ENCODE results near the gene RNF123.

DNA sequence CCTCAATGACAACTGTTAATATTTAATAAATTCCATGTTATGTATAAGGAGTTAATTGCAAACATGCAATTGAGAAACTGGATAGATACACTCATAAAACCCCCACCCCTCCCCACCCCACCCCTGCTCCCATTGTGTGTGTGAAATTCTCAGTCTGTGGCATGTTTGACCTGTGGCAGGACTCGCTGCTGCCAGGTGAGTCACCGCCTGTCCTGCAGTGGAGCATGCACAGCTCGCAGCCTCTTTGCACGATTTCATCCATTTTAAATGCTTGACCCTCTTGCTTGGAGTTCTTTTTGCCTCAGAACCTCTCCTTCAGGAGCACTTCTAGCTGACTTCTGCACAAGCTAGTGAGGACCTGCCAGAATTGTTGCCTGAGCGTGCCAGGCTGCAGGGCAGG, 20.5 kb upstream of the RNF123 start:
- TF ChIP-seq, protein P1, sequence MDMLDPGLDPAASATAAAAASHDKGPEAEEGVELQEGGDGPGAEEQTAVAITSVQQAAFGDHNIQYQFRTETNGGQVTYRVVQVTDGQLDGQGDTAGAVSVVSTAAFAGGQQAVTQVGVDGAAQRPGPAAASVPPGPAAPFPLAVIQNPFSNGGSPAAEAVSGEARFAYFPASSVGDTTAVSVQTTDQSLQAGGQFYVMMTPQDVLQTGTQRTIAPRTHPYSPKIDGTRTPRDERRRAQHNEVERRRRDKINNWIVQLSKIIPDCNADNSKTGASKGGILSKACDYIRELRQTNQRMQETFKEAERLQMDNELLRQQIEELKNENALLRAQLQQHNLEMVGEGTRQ (IDR thresholded peaks at IDR 0.05; ENCODE audit: borderline replicate concordance, low read depth, low read length), result no peak
- TF ChIP-seq EZH2phosphoT487 (IDR thresholded peaks at IDR 0.05; ENCODE audit: borderline replicate concordance, low read depth), result no peak
- TF ChIP-seq, protein P2, sequence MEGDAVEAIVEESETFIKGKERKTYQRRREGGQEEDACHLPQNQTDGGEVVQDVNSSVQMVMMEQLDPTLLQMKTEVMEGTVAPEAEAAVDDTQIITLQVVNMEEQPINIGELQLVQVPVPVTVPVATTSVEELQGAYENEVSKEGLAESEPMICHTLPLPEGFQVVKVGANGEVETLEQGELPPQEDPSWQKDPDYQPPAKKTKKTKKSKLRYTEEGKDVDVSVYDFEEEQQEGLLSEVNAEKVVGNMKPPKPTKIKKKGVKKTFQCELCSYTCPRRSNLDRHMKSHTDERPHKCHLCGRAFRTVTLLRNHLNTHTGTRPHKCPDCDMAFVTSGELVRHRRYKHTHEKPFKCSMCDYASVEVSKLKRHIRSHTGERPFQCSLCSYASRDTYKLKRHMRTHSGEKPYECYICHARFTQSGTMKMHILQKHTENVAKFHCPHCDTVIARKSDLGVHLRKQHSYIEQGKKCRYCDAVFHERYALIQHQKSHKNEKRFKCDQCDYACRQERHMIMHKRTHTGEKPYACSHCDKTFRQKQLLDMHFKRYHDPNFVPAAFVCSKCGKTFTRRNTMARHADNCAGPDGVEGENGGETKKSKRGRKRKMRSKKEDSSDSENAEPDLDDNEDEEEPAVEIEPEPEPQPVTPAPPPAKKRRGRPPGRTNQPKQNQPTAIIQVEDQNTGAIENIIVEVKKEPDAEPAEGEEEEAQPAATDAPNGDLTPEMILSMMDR (IDR thresholded peaks at IDR 0.05), result no peak
- TF ChIP-seq POLR2AphosphoS5 (IDR thresholded peaks at IDR 0.05; ENCODE audit: low read depth, low read length), result no peak
- TF ChIP-seq, protein P3, sequence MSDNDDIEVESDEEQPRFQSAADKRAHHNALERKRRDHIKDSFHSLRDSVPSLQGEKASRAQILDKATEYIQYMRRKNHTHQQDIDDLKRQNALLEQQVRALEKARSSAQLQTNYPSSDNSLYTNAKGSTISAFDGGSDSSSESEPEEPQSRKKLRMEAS (IDR thresholded peaks at IDR 0.05; ENCODE audit: low read depth), result no peak
- no peak for TF ChIP-seq MXI1 (IDR thresholded peaks at IDR 0.05; ENCODE audit: low read depth, low read length)
- TF ChIP-seq GATA2 (CRISPR knock-in tag; IDR thresholded peaks at IDR 0.05), result no peak
- no peak for TF ChIP-seq EP300 (IDR thresholded peaks at IDR 0.05; ENCODE audit: borderline replicate concordance in 1 of 2, low read depth in 1 of 2, low read length in 1 of 2)
- TF ChIP-seq YY1 (IDR thresholded peaks at IDR 0.05; ENCODE audit: low read depth), result no peak
- no peak for TF ChIP-seq RAD21 (IDR thresholded peaks at IDR 0.05; ENCODE audit: low read length)
- TF ChIP-seq TEAD4 (IDR thresholded peaks at IDR 0.05; ENCODE audit: borderline replicate concordance, insufficient read depth), result no peak
- TF ChIP-seq SMC3 (IDR thresholded peaks at IDR 0.05; ENCODE audit: low read depth, low read length), result no peak

Measured in SK-N-SH (cell line).